HG02981 (cell line): Measurements from ENCODE around the gene CD59.
"Not testable (repeated sequence)": the region's sequence is repeated elsewhere in the genome, so short reads cannot be mapped to it uniquely, and the experiment has no call there.

Experiments
- ATAC-seq: cut with Tn5 transposase; IDR thresholded peaks from one replicate; pipeline ENCODE4 v1.9.1; 2021; ENCODE audit warnings: mild to moderate bottlenecking, moderate library complexity; ENCODE audit not compliant: unreplicated experiment

CD59 gene

DNA sequence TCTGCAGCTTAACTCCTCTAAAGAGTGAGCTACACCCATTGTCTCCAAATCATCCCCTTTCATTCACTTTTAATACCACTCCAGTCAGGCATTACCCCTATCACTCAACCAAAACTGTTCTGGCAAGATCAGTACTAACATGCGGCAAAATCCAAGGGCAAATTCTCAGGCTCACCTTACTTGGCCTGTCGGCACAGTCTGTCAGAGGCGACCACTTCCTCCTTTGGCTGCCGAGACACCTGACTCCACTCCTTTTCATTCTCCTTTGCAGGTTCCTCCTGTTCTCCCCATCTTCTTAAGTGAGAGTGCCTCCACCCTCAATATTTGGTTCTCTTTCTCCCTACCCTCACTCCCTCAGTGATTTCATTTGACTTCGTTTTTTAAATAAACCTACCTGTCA lies 39.8 kb downstream of the CD59 start:
- ATAC-seq: no peak

DNA sequence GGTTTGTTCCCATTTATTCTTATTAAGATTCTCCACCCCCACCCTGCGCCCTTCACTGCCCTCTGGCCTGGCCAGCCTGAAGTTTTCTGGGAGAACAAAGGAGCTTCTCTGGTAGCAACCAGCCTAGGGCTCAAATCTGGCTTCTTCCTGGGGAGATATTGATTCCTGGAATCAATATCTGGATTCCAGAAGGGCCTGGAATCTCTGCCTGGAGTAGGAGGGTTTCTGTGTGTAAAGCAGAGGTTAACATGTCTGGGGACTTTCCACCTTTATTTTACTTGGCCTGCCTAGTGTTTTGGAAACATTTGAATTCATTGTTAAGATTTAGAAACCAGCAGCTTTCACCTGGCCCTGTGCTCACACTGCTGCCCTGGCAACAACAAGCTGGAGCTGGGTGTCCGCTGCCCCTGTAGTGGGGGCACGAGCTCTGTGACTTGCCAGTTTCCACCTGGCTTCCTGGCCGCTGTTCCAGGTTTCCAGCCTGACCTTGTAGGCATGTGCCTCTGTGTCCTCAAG lies 41.1 kb downstream of the CD59 start:
- ATAC-seq: no peak

GRCh38 chr11:33694346-33695050 lies 41.7 kb downstream of the CD59 start:
- no peak for ATAC-seq

- ATAC-seq: no peak
These were observed 43.7 kb downstream of the CD59 start for GRCh38 chr11:33692541-33692940.

GRCh38 chr11:33692013-33692504 lies 44.2 kb downstream of the CD59 start:
- ATAC-seq: no peak

- no peak for ATAC-seq
These were observed 45.0 kb downstream of the CD59 start for GRCh38 chr11:33691066-33691864.

DNA sequence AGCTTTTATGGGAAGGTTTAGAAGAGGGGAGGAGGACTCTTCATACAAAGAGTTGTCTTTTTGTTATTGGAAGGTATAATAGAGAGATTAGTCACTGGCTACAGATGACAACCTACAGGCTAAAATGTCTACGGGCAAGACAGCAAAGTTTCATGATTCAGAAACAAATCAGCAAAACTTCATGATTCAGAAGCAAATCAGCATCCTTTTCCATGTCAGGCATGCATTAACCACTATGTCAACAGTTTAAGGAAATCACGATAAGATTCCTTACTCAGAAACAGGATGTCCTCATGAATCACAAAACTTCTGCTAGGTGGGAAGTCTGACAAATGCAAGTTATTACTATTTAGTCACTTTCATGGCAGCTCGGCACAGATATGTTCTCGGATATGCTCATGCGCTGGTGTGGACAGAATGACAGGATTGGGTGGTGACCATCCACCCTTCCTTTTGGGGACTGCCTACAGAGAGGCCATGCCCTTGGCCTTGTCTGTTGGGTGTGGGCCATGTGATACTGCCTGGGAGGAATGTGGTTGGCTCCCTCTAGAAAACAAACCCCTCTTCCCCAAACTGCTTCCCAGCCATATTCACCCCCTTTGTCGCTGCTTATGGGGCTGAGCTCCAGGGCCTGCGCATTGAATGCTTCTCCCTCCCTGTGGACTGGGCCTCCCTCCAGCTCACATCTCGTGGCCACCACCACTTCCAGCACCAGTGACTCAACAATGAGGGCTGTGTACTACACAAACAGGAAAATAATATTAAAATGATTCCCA lies 45.7 kb downstream of the CD59 start:
- ATAC-seq: no peak

DNA sequence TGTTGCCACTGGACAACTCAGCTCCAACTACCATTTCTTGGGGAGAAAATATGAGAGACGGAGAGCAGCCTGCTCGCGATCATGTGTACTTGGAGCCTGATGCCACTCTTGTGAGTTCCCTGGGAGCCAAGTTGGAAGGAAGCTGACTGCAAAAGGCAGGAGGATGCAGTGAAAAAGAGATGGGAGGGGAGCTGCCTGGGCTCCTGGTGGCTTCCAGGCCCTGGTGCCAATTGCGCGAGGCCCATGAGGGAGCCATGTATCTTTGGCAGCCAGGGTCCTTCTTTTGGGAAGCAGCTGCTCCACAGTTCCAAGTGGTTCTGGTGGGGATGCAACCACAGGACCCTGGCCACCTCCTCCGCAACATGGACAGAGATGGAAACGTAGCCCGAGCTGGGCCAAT lies 46.7 kb downstream of the CD59 start:
- ATAC-seq: no peak

DNA sequence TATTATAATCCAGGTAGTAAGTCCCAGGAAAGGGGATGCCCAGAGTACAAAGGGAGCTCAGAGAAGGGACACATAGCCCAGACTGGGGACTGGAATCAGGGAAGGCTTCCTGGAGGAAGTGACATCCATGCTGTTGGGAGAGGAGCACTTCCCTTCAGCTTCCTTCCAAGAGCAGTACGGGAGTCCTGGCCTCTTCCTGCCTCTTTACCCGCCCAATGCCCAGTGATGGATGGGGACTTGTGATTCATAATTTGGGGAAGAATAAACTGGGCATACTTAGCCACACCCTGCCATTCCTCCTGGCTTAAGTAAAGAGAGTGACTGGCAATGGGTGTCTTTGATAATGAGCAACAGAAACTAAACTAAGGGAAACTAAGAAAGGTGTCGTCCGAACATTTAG lies 47.1 kb downstream of the CD59 start:
- no peak for ATAC-seq

GRCh38 chr11:33687733-33688479 lies 48.3 kb downstream of the CD59 start:
- ATAC-seq: no peak

- no peak for ATAC-seq
These were observed 51.1 kb downstream of the CD59 start for GRCh38 chr11:33685082-33685481.

DNA sequence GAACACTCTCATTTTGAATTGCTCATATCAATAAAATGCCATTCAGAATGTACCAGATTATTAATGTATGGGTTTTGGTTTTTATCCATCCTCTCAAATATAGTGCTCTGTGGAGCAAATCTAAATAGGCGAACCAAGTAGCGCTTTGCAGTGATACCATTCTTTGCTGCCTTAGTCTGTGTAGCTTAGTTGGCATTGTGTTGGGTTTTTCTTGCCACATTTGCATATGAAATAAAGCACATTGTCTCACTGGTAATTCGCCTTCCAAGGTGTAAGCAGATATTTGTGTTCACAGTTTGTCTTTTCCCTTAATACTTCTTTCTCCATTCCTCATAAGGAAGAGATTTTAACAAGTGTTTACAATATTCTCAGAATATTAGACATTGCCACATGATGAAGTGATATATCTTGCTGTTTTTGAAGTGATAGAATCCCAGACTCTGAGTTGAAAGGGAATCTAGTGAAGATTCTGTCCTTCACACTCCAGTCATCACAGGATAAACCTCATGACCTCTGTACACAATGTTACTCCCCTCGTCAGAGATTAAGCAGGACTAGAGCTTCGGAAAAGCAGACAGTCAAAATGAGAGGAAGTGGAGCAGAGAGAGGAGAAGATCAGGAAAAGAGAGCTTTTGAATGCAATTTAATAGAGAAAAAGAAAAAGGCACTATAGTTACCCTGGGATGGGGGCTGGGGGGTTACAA lies 52.1 kb downstream of the CD59 start:
- ATAC-seq: no peak

DNA sequence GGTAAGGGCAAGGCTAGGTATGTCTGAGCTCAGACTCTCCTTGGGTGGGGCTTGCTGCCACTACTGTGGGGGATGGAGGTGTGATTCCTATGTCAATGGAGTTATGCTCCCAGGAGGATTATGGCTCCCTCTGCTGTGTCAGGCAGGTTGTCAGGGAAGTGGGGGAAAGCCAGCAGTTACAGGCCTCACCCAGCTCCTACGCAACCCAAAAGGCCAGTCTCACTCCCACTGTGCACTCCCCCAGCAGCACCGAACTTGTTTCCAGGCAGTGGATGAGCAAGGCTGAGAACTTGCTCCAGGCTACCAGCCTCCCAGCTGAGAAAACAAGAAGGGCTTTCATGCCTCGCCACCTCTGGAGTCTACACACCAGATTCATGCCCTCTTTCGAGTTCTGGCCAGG lies 53.8 kb downstream of the CD59 start:
- ATAC-seq: no peak

DNA sequence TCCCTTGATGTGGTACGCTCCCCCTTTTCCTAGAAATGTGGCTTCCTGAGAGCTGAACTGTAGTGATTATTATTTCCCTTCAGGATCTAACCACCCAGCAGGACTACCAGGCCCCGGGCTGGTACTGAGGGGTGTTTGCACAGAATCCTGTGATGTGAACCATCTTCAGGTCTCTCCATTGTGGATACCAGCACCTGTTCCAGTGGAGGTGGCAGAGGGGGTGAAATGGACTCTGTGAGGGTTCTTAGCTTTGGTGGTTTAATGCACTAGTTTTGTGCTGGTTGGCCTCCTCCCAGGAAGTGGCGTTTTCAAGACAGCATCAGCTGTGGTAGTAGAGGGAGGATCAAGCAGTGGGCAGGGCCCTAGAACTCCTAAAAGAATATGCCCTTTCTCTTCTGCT lies 54.2 kb downstream of the CD59 start:
- no peak for ATAC-seq

DNA sequence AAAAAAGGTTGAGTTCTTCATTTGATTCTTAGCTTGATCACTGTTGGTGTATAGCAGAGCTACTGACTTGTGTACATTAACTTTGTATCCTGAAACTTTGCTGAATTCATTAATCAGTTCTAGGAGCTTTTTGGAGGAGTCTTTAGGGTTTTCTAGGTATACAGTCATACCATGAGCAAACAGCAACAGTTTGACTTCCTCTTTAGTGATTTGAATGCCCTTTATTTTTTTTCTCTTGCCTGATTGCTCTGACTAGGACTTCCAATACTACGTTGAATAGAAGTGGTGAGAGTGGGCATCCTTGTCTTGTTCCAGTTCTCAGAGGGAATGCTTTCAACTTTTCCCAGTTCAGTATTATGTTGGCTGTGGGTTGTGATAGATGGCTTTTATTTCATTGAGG lies 57.6 kb downstream of the CD59 start:
- not testable (repeated sequence) for ATAC-seq

DNA sequence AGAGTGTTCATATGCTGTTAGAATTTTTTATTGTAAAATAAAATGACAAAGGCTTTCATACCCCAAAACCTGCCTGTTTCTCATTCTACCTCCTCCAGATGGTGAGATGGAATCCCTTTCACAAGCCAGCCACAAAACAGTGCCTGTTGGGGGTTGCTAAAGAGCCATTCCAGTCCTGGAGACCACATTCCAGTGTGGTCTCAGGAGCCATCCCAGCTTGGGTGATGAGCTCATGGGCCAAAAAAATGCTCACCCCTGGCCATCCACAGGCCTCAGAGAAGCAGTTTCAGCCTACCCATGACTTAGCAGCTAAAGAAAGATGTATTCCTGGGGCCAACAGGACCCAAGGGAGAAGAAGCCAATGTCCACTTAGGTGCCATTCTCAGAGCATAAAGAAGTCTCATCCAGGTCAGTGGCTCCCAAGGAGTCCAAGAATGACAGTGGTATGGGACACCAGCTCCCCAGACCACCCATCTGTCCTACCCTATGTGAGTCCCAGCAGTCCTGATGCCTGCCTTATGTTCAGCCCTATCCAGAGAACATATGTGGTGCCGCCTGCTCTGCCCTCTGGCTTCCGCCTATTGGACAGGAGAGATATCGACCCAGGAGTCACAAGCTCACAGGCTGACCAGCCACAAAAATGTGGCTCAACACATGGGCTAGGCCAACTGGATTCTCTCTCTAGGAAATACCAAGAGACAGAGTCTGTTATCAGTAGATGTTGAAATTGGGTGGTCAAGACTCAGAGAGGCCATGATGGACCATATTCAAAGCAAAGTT lies 62.0 kb downstream of the CD59 start:
- no peak for ATAC-seq

DNA sequence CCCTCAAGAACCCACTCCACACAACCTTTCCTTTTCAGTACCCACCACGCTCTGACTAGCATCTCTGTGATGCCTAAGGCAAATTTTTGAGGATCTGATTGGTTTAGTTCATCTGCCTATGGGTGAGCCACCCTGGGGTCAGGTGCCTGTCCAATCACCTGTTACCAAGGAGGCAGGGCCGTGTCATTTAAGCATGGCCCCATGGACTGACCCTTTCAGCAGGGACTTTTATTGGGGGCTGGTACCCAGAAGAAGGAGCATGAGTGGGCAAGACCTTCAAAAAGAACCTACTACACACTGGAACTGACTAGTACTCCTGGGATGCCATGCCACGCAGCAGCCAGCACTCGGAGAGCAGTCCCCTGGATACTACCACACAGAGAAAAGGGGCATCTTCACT lies 64.0 kb downstream of the CD59 start:
- no peak for ATAC-seq

GRCh38 chr11:33670250-33671011 lies 65.8 kb downstream of the CD59 start:
- no peak for ATAC-seq
